Tracheal epithelial cell (primary cell): ENCODE measurements around the gene EPHB1. TPM values are rescaled to one million over a fixed set of nuclear protein-coding genes. Genes with fewer than 3 reads are reported as not detected.

Source experiments
- total RNA-seq: library from RNA; depleted of rRNA; stranded (reverse); fragments of >200 nt; gene quantifications from 2 replicates; pipeline ENCODE4 v1.2.1, GENCODE V29; 2014

The EPHB1 gene
- total RNA-seq: 0.96 TPM in 1 of 2 replicates, not detected in the other

DNA sequence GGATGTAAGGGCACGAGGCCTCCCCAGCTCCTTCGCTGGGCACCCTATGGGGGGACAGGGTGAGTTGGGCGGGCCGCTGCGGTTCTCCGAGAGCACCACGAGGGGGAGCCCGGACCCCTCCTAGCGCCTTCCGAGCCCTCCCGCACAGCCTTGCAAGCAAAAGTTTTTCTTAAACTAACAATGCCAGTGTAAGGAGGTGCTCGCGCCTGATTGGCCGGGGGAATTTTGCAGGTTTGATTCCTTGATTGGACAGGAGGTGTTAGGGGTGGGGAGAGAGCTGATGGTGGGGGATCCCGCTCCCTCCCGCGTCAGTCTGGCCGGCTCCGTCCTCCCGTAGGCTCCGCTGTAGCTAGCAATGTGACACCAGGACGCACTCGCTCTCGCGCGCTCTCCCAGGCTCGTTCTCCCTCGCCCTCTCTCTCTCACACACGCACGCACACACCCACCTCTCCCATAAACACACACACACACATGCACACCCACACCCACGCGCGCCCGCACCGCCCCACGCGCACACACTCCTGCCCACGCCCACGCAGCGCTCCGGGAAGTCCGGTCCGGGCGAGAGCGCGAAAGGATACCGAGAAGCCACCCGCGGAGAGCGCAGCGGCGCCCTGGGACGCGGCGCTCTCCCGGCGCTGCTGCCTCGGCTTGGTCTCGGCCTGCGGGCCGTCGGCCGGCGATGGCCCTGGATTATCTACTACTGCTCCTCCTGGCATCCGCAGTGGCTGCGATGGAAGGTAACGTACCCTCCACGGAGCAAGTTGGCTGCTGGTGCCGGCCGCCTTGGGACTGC, at the start of gene EPHB1:
TSS of gene EPHB1 (plus strand) at position 311 of the 796 bp plus-strand sequence.

Other genes starting within 250 kb of the EPHB1 start
- gene KY, start 144.2 kb upstream of the EPHB1 start, total RNA-seq: not detected in 2 replicates